Fibroblast of lung (primary cell): Measurements from ENCODE around the gene FAM193B.
"Not testable (repeated sequence)": the region's sequence is repeated elsewhere in the genome, so short reads cannot be mapped to it uniquely, and the experiment has no call there.

ENCODE experiments used
- EZH2 ChIP-seq: IDR thresholded peaks from 2 replicates; pipeline ENCODE4 v1.5.1; 2012; ENCODE audit warnings: low read length, control low read depth, mild to moderate bottlenecking; ENCODE audit errors: missing control alignments
- TF ChIP-seq, protein P1 (sequence below), 2 donors: IDR thresholded peaks in 1 of 2; conservative IDR thresholded peaks in 1 of 2; 1 replicate in 1 of 2; 2 replicates in 1 of 2; pipeline ENCODE4 v1.5.1; 2011 to 2012; ENCODE audit warnings: low read length in 2 of 2, control low read depth in 1 of 2, inconsistent platforms in 1 of 2, low read depth in 1 of 2, mild to moderate bottlenecking in 1 of 2

DNA sequence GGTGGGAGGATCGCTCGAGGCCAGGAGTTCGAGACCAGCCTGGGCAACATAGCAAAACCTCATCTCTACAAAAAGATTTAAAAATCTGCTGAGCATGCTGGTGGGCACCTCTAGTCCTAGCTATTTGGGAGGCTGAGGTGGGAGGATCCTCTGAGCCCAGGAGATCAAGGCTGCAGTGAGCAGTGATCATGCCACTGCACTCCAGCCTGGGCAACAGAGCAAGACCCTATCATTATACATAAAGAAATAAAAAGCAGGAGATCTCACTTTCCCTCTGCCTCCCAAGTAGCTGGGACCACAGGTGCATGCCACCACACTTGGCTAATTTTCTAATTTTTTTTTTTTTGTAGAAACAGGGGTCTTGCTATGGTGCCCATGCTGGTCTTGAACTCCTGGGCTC, 68.6 kb downstream of the FAM193B start:
- TF ChIP-seq, protein P1, sequence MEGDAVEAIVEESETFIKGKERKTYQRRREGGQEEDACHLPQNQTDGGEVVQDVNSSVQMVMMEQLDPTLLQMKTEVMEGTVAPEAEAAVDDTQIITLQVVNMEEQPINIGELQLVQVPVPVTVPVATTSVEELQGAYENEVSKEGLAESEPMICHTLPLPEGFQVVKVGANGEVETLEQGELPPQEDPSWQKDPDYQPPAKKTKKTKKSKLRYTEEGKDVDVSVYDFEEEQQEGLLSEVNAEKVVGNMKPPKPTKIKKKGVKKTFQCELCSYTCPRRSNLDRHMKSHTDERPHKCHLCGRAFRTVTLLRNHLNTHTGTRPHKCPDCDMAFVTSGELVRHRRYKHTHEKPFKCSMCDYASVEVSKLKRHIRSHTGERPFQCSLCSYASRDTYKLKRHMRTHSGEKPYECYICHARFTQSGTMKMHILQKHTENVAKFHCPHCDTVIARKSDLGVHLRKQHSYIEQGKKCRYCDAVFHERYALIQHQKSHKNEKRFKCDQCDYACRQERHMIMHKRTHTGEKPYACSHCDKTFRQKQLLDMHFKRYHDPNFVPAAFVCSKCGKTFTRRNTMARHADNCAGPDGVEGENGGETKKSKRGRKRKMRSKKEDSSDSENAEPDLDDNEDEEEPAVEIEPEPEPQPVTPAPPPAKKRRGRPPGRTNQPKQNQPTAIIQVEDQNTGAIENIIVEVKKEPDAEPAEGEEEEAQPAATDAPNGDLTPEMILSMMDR (conservative IDR thresholded peaks at IDR 0.05 in 1 of 2, IDR thresholded peaks at IDR 0.05 in 1 of 2; ENCODE audit: low read depth in 1 of 2, low read length in 2 of 2), result not testable (repeated sequence)
- TF ChIP-seq EZH2, result not testable (repeated sequence)
